DMS79 treated with DMSO at 0.1 percent for 48 hours (cell line): Measurements from ENCODE around the gene PPM1H.

Source experiments
- DNase-seq: peaks from one replicate; lab custom pipeline; 2025; lab: John Stamatoyannopoulos, UW

PPM1H gene

DNA sequence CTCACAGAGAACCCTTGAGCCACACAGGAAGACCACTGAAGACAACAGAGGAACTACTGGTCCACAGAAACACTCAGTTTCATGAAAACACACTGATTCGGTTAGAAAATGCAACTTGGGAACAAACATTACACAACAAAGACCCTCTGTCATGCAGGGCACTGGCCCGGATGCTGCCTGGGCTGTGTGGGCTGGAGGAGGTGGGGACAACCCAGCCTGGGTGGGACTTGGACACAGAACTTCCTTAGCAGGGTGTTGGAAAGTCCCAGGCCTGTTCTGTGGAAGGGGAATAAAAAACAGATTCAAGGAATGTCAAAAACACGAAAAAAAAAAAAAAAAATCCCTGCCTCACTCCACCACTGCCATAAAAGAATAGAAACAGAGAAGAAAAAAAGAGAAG, 287.4 kb downstream of the PPM1H start:
- no peak for DNase-seq

DNA sequence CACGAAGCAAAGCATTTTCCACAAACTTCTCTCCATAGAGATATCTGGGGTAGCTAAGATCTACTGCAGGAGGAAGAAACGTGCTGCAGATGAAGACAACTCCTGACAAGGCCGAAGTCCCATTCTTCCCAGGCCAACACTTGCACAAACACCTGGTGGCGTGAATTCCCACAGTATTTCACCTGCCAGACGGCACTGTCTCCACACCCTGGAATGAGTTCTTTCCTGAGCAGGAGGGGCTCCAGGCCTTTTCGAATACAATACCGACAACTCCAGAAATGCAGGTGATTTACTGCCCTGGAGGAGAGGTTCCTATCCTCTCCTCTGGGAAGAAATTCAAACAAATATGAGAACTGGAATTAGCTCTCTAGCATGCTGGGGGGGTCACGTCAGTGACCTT, 288.4 kb downstream of the PPM1H start:
- DNase-seq = no peak

DNA sequence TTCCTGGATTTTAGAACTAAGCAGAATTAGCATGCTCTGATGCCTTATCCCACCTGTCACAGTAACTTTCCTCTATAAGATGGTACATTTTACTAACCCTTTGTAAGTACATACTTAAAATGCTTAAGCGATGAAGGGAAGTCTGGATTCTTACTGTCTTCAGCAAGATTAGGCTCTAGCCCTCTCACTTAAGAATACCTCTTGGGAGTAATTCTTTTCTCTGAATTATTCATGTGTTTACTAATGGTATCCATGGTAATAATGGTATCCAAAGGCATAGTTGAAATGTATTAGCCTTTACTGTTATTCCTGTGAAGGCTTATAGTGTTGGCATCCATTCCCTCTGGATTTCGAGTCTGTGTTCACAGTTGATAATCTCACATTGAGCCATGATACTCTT, 291.5 kb downstream of the PPM1H start:
- no peak for DNase-seq

DNA sequence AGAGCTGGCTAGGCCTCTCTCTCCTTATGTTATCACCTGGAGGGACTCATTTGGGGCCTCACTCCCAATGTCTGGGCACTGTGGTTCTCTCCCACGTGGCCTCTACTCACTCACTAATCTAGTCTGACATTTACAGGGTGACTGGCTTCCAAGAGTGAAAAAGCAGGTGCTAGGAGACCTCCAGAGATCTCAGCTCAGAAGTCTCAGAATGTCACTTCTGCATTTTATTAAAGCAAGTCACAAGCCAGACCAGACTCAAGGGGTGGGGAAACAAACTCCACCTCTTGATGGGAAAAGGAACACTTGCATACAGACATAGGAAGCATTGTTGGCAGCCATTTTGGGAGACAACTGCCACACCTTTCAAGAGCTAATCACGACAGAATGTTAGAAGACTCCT, 292.5 kb downstream of the PPM1H start:
- no peak for DNase-seq

DNA sequence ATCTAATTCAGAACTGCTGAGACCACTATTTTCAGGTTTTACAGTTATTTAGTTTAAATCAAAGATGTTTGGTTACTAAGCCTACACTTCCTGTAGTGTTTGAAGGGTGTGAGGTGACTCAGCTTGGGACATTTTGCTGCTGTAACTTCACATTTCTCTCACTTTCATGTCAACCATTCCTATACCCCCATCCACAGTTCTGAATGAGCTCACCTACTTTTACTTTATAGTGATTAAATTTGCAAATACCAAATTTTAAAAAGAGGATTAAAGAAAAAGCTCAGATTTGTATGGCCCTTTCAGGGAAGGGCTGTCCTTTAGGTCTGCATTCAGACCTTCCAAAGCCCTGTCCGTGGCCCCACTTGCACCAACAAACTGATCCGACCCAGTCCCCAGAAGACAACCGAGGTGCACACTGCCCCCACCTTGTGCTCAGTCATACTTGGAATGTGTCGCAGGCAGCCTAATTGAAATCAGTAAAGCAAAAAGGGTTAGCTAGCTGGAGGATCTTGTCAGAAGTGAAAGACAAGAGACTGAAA, 294.0 kb downstream of the PPM1H start:
- DNase-seq = no peak

DNA sequence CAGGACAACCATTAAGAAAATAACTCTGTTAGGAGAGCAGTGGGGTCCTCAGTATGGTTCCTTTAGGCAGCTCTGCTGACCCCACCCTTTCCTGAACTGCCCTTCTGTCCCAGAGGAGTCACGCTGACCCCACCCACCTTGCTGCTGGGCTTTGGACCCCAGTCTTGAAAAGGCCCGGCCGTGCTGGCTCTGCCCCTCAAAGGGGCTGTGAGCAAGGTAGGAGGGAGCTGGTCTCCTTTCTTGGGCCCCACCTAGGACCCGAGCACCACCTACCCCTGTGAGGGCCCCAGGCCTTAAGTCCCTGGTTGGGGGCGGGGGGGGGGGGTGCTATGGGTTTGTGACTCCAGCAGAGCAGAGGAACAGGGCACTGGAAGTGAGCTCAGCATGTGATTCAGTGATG, 297.3 kb downstream of the PPM1H start:
- DNase-seq = no peak

DNA sequence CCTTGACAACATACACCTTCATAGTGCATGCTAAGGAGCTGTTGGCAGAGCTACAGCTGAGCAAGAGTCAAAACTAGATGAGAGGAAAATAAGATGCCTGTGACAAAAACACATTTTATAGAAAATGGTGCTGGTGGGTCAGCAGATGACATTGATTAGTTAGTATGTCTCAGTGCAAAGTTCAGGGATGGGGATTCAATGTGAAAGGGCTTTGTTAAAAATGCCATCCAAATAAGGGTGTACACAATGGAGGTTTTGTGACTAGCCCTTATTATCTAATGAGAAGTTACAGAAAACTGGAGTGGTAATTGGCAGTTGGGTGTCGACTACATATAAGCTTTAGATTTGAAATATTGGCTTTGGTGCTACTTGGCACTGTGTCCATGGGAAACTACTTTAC, 299.3 kb downstream of the PPM1H start:
- DNase-seq = no peak

DNA sequence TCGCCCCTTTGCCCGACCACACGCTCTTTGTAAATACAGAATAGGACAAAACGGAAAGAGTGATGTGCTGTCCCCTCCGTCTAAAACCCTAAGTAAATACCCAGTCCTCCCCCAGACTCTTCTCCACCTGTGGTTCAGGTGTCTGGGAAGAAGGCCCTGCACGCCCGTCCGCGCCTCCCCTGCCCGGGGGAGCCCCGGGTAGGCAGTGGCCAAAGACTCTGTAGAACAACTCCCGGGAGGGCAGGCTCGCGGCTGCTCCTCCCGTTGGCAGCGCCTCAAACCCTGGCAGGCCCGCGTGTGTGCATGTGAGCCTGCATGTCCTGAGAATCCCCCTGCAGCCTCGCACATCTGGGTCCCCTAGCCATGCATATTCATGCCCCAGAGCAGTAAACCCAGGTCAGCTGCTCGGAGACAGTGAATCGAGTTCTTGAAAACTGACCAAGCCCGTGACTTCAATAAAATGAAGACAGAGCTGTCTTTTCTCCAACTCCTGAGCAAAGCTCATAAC, 302.5 kb downstream of the PPM1H start:
- DNase-seq = peak; percentile 21

DNA sequence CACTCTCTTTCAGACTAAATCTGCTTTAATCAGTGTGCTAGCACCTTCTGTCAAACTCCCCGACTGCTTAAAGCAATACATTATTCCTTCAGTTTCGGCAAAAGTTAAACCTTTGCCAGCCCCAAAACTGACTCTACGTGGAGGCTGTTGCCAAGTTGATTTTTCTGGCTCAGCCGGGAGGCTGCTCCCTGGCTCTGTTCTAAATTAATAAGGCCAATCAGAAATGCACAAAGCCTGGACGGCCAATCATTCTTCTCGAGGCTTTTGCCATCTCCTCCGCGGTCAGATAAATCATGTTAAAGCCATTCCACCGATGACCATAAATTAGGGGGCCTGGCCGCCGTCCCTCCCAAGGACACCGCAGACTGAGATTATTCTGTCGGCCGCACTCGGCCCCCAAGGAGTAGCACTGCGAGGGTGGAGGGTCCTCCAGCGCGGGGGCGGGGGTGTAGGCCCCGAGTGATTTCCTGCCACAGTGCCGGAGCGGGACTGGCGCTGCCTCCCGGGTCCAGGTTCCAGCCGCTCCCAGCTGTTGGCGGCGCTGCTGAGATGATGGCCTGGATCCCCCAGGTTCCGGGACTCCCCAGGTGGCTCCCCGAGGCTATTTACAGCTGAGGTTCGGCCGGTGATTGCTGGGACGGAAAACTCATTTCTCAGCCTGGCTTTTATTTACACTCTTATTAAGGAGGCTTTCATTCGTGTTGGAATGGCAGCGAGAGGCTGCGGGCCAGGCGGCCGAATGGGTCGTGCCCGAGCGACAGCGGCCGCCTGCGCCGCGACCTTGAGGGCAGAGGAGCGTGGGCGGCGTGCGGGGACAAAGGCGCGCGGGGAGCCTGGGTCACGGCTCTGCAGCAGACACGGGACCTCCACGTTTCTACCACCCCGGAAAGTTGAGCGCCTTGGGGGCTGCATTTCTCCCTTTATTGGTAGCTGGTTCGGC, 303.2 kb downstream of the PPM1H start:
- DNase-seq = peak; percentile 53

DNA sequence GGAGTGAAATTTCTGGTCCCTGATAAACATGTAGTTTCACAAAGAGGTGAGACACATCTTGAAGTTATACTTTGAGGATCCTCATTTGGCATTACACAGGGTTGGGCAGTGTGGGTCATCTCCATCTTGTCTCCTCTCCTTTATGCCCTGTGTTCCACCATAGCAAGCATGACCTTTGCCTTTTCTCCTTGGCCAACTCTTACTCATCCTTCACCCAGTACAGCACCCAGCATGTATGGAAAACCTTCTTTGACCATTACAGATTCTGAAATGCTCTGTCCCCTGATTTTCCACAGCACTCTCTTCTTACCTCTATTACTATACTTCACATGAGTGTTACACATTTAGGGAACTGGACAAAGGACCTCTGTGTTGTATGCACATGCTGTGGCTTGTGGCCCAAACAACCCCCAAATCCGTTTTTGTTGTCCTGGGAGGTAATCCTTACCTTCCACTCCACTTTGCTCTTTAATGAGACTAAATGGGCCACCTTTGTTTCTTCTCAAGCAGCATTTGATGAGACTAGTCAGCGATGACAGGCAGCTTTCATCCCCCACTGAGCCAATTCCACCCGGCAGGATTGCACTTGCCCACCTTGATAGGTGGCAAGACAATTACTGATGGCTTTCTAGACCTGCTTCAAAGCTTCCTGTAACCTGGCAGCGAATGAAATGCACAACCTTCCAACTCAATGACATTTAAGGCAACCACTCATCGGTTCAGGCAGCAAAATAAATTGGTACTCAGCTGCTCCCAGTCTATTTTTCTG, 304.8 kb downstream of the PPM1H start:
- DNase-seq = peak; percentile 55

DNA sequence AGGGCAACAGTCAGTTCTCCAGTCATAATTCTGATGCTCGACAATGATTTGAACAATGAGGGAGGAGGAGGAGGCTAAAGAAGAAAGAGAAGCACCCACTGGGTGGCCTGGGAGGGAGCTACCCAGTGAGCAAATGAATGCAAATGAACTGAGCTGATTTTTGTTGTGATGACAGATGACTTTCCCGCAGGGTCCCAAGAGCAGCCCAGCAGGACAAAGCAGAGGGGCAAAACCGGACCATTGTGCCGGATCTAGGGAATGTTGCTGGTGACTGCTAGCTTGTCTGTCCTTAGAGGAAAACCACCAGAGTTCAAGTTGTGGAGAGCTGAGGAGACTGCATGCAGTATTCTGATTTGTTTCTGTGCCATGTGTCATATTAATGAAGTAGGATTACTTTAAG, 305.5 kb downstream of the PPM1H start:
- DNase-seq = no peak

DNA sequence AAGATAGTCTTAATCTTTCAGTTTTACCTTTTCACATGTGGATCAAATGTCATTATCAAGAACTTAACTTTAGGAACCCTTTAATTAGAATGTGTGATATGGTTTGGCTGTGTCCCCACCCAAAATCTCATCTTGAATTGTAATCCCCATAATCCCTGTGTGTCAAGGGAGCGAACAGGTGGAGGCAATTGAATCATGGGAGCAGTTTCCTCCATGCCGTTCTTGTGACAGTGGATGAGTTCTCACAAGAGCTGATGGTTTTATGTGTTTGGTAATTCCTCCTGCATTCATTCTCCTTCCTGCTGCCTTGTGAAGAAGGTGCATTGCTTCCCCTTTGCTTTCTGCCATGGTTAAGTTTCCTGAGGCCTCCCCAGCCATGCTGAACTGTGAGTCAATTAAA, 307.8 kb downstream of the PPM1H start:
- DNase-seq = no peak

DNA sequence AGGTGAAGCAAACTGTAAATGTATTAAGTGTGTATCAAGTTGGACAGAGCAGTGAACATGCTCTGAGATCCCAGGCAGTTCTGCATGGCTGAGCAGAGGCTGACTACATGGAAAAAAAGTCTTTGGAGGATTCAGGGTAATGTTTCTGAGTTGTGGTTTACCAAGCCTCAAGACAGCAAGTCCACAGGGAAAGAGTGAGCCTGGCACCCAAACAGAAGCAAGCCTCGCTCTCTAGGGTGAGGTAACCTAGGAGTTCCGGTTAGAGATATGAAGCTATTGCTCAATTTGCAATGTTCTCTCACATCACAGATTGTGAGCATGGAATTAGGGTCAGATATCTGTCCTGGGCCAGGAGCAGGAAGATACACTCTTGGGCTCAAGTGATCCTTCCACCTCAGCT, 309.7 kb downstream of the PPM1H start:
- peak; percentile 7 for DNase-seq

DNA sequence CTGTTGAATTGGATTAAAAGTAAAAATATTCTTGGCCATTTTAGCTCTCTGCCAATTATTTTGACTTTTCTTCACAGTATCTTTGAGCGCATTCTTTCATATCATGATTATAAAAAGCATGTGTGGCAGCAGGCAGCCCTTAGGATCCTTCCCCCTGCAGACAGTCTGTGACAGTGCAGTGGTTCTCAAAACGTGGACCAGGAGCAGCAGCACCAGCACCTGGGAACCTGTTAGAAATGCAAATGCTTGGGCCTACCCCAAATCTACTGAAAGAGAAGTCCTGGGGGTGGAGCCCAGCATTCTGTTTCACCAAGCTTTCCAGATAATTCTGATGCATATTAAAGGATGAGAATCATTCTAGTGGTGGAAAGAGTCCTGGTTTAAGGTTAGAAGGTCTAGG, 312.8 kb downstream of the PPM1H start:
- DNase-seq = no peak

DNA sequence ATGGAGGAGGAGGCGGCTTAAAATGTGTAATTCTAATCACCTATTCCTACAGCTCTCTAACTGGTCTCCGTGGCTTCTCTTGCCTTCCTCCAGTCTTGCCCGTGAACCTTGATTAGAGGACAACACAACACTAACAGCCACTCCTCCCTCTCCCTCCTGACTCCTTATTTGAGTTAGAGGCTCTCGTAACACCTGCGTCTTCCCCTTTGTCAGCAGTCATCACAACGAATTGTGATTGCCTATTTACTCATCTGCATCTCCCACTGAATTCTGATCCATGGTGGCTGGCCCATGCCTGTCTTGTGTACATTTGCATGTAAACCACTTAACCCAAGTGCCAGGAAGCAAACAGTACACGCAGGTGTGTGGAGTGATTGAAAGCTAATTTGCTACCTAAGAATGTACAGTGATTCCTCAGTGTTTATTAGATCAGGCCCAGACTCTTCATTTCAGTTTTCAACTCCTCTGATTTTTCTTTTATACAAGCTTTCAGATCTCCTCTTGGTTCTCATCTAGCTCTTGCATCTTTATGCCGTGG, 313.8 kb downstream of the PPM1H start:
- DNase-seq = peak; percentile 47

DNA sequence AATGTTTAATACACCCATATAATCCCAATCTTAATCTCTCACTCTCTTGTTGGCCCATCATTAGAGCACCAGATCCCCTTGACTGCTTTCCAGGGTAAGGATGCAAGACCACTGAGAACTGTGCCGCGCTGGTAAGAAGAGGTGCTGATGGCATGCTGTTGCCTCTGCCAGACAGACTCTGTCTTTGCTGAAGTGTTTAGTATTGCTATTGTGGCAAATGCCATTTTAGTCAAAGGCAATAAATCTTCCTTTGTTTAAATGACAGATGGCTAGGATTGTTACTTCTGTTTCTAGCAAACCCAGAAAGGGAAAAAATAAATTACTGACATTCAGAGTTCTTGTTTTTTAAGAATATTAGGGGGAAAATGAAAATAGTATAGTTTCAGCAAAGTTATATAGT, 316.0 kb downstream of the PPM1H start:
- no peak for DNase-seq

DNA sequence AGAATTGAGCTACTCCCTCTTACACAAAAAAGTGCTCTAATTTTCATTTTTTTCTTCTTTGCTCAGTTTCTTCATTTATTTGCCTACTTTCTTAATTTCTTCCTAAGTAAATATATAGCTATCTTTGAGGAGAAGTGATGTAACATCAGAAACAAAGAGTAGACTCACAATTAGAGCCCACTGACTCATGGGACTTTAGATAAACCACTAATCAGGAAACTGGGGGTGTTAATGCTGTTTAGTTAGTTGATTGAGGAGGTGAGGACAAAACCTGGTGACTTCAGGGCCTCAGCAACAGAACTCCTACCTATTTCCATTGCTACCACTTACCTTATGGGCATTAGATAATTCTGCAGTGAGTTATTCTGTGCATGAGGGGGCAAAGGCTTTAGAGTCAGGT, 316.6 kb downstream of the PPM1H start:
- no peak for DNase-seq

DNA sequence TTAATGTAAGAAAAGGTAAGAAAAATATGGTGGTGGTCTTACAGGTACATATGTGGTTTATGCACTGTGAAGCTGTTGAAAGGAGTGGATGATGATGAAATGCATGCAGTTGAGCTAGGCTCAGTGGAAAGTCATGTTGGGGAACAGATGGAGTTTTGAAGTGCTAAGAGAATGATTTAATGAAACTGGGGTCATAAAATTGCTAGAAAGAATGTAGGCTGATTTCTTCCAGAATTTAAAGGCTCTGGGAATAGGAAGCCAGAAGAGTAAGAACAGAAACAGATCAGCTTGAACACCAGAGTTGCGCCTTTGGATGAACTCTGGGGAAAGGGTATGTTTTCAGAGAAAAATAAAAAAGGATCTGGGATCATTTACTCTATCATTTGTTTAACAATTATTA, 321.9 kb downstream of the PPM1H start:
- no peak for DNase-seq

DNA sequence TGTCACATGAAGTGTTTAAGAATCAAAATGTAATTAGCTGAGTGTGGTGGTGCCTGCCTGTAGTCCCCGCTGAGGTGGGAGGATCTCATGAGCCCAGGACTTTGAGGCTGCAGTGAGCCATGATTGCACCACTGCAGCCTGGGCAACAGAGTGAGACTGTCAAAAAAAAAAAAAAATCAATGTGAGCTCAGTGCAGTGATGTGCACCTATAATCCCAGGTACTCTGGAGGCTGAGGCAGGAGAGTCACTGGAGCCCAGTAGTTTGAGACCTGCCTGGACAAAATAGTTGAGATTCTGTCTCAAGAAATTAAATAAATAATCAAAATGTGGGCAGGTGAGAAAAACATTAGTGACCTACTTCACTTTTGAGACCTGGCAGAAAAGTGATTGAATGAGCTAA, 328.3 kb downstream of the PPM1H start:
- DNase-seq = no peak

DNA sequence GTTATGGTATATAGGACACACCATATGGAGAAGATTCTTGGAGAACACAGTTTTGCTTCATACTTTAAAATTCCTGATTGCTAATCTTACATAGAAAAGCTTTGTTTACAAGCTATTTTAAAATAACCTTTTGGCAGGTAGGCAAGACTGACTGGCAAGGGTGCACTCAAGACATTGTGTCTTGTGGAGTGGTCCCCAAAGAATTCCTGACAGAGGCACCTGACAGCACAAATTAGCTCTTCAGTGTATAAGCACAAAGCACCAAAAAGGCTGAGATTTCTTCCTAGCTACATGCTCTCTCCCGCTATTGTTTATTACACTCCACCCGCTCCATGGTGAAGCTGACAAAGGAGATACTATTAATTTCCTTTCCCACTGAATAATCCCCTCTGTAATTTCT, 329.0 kb downstream of the PPM1H start:
- DNase-seq = peak; percentile 48

DNA sequence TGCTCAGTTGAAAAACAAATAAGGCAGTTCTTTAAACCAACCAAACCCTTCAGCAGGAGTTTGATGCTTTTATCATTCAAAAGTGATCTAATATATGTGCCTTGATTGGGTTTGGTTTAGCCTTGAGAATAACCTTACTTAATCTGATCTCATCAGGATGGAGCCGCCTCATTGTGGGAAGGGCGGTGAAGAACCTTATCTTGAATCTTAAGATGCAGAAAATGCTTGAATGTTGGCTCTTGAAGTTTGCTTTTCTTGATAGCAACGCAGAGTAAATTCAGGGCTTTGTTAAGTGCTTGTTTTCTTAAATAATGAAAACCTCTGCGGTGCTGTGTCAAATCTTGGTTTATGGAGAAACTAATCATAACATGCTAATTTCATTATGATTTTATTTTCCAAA, 330.1 kb downstream of the PPM1H start:
- peak; percentile 13 for DNase-seq

DNA sequence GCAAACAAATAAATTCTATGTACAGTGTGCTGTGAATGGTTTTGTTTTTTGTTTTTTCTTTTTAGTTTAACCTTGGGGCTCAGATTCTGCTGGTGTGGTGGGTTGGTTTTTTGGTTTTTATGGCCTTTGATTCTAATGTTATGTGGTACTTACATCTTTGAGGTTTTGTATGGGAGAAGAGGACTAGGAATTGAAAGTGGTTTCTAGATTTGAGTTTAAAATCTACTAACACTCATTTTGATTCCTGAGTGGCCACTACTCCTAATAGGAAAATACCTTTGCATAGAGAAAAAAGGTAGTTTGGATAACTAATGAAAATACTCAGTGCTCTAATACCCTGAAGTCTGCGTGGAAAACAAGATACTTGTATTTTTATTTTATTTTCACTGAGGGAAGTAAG, 330.6 kb downstream of the PPM1H start:
- DNase-seq = no peak

DNA sequence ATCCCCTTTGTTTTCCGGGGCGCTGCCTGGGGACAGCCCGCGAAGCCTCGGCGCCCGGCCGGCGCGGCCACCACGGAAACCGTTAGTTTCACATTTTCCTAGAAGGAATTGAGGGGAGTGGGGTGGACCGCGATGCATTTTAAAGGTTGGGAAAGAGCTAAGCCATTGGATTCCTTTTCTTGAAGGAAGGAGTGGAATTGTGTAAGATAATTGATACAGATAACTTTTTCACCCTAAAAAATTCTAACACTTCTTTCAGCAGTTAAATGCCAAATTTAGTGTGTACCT, 331.2 kb downstream of the PPM1H start:
- no peak for DNase-seq
